GM19438 (cell line): ENCODE results near the gene CERS2.

ENCODE experiments used
- ATAC-seq: cut with Tn5 transposase; IDR thresholded peaks from one replicate; pipeline ENCODE4 v1.9.1; 2021; ENCODE audit warnings: low read depth; ENCODE audit not compliant: unreplicated experiment

CERS2 gene

DNA sequence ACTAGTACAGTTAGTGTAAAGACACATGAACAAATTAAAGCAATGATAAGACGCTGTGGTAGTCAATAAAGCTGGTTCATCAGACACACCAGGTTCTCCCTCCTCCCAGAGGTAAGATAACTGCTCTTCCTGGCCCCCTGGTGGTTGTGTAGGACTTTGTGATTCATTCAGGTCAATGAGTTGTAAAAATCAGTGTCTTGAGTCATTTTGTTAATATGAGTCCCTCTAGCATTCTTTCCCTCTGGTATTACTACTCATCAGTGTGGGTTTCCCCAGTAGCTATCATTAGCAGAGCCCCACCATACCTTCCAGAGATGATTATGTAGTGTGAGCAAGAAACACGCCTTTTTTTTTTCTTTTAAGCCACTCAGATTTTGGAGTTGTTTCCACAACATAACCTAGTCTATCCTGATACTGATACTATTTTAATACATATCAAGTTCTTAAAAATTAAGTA is 52.1 kb downstream of the CERS2 start:
- ATAC-seq, result no peak

DNA sequence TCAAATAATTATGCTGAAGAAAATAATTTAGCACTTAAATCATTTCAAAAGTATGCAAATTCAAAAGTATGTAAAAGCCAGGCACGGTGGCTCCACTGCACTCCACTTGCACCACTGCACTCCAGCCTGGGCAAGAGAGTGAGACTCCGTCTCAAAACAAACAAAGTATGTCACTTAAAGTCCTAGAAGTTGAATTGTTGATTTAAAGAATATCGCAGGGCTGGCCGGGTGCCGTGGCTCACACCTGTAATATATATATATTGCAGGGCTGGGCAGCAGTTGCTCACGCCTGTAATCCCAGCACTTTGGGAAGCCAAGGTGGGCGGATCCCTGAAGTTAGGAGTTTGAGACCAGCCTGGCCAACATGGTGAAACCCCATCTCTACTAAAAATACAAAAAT is 57.2 kb downstream of the CERS2 start:
- no peak for ATAC-seq
